H1 (cell line): ENCODE measurements around the gene SLC23A2. TPM values are rescaled to one million over a fixed set of nuclear protein-coding genes. Genes with fewer than 3 reads are reported as not detected.

Experiments
- BRCA1 ChIP-seq: IDR thresholded peaks from 2 replicates; pipeline ENCODE4 v1.6.1; 2012; ENCODE audit warnings: low read depth, low read length, improper control_type of control experiment
- CHD7 ChIP-seq: fragments of 300-600 bp; sonication (generic); IDR thresholded peaks from 2 replicates; pipeline ENCODE4 v1.7.1; 2012; ENCODE audit warnings: low read length, moderate library complexity, mild to moderate bottlenecking, inconsistent platforms; ENCODE audit not compliant: insufficient replicate concordance
- KDM1A ChIP-seq: fragments of 200-600, 300-600 bp; sonication (generic); IDR thresholded peaks from 2 replicates; pipeline ENCODE4 v1.7.1; 2016; ENCODE audit warnings: mild to moderate bottlenecking, low read length, borderline replicate concordance
- MAFK ChIP-seq: IDR thresholded peaks from 2 replicates; pipeline ENCODE4 v1.6.1; 2012; ENCODE audit warnings: low read depth, mild to moderate bottlenecking, improper control_type of control experiment, low read length
- SAP30 ChIP-seq: fragments of 300-600 bp; sonication (generic); IDR thresholded peaks from 2 replicates; pipeline ENCODE4 v1.7.1; 2012; ENCODE audit warnings: low read length, moderate library complexity, mild to moderate bottlenecking, inconsistent platforms; ENCODE audit not compliant: insufficient read depth, insufficient replicate concordance
- TBP ChIP-seq: IDR thresholded peaks from 2 replicates; pipeline ENCODE4 v1.6.1; 2011; ENCODE audit warnings: low read depth, low read length, improper control_type of control experiment
- TEAD4 ChIP-seq: IDR thresholded peaks from 2 replicates; pipeline ENCODE4 v1.6.1; 2012; ENCODE audit warnings: low read depth, low read length, inconsistent platforms, mixed read lengths
- polyA plus RNA-seq, 7 experiments: library from polyadenylated mRNA; depleted of rRNA in 3 of 7; stranded (reverse) in 5 of 7; unstranded in 2 of 7; fragments of >200 nt in 5 of 7; fragments of 200-250 nt in 2 of 7; gene quantifications; 1 replicate in 5 of 7; 2 replicates in 1 of 7; 4 replicates in 1 of 7; pipeline versions ENCODE4 v1.2.1 to v1.2.3, GENCODE V29; 2011 to 2013; ENCODE audit warnings: missing spikeins in 2 of 7, mixed read lengths in 2 of 7
- total RNA-seq: library from RNA; stranded (reverse); fragmentation: NEBNext Ultra II Directional; extraction: Animal tissue kit (Norgen Biotek cat#: 25700); gene quantifications from 2 replicates; pipeline ENCODE4 v1.2.1, GENCODE V29; 2021

Gene SLC23A2
- total and polyA plus RNA-seq, 2 of the 8 experiments (the other 6 are each of a cell fraction or from before 2014, with no cell fraction given): 17.0 to 18.6 TPM

GRCh38 chr20:4978050-4978918 is 23.0 kb downstream of the SLC23A2 start (continued):
- TF ChIP-seq CHD7 (no peak), MAFK (no peak), TBP (no peak), KDM1A (no peak), BRCA1 (no peak), SAP30 (no peak), TEAD4 (no peak)
